Upper lobe of right lung (tissue), 1 donor: ENCODE measurements around the gene TTBK1. TPM values are rescaled to one million over a fixed set of nuclear protein-coding genes. Genes with fewer than 3 reads are reported as not detected.
A peak's percentile ranks its signal among the peaks of the same experiment; 100 is the strongest.

Source experiments
- ATAC-seq: fragments of 200-7000 bp; cut with Tn5 transposase; one replicate; pipeline ENCODE4 v1.9.1; 2020; ENCODE audit warnings: mild to moderate bottlenecking, moderate library complexity
- DNase-seq: peaks from one replicate; pipeline ENCODE4 v3.0.0-alpha.2; 2020
- H3K27ac ChIP-seq: fragments of 200-600 bp; one replicate; pipeline ENCODE4 v1.8.0; 2022
- H3K27me3 ChIP-seq: fragments of 200-600 bp; one replicate; pipeline ENCODE4 v1.8.0; 2022; ENCODE audit warnings: mild to moderate bottlenecking
- H3K36me3 ChIP-seq: fragments of 200-600 bp; one replicate; pipeline ENCODE4 v1.8.0; 2022
- H3K4me1 ChIP-seq: fragments of 200-600 bp; one replicate; pipeline ENCODE4 v1.8.0; 2022
- H3K4me3 ChIP-seq: fragments of 200-600 bp; one replicate; pipeline ENCODE4 v1.8.0; 2022; ENCODE audit warnings: mild to moderate bottlenecking
- H3K9me3 ChIP-seq: fragments of 200-600 bp; one replicate; pipeline ENCODE4 v1.8.0; 2022
- intact Hi-C: fragments of 100-400 bp; cut with DNase I; formaldehyde crosslinking; loops from one replicate; pipeline ENCODE4 v1.11.0; 2022
- total RNA-seq: library from RNA; stranded (reverse); fragmentation: NEBNext Ultra II Directional; extraction: Animal tissue kit (Norgen Biotek cat#: 25700); gene quantifications from one replicate; pipeline ENCODE4 v1.2.1, GENCODE V29; 2021
- TF ChIP-seq, protein P1 (sequence below): fragments of 200-600 bp; IDR thresholded peaks from one replicate; pipeline ENCODE4 v1.8.0; 2022; ENCODE audit warnings: antibody characterized with exemption
- donor health status: DM: no; HTN: yes; CAD: no; lungs with severe emphysema.

Gene TTBK1
- total RNA-seq, 1 donor from 2014 or later = 0.17 TPM

DNA sequence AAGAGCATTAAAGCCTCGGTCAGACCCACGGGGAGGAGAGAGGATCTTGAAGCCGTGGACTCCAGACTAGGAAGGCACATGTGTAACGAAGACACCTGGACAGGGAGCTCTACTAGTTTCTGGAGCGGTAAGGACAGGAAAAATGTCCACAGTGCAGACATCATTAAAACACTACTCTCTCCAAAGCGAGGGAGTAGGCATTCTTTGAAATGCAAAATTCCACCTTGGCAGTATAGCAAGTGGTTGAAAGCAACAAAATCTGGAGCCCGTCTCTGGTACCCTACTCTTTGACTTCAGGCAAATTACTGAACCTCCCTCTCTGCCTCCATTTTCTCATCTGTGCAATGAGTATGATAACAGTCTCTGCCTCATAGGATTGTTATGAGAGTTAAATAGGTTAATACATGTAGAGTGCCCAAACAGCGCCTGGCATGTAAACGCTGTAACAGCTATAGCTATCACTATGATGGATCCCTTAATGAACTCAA is 65.8 kb downstream of the TTBK1 start:
- ATAC-seq (no peak), DNase-seq (no peak)
- peak overlapping the region; percentile 36 for H3K4me3 ChIP-seq
- H3K36me3 ChIP-seq = no peaks in the 10 kb centered on the region
- H3K9me3 ChIP-seq = no peaks in the 10 kb centered on the region
- TF ChIP-seq, protein P1, sequence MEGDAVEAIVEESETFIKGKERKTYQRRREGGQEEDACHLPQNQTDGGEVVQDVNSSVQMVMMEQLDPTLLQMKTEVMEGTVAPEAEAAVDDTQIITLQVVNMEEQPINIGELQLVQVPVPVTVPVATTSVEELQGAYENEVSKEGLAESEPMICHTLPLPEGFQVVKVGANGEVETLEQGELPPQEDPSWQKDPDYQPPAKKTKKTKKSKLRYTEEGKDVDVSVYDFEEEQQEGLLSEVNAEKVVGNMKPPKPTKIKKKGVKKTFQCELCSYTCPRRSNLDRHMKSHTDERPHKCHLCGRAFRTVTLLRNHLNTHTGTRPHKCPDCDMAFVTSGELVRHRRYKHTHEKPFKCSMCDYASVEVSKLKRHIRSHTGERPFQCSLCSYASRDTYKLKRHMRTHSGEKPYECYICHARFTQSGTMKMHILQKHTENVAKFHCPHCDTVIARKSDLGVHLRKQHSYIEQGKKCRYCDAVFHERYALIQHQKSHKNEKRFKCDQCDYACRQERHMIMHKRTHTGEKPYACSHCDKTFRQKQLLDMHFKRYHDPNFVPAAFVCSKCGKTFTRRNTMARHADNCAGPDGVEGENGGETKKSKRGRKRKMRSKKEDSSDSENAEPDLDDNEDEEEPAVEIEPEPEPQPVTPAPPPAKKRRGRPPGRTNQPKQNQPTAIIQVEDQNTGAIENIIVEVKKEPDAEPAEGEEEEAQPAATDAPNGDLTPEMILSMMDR = no peak
- H3K27me3 ChIP-seq = no peaks in the 10 kb centered on the region
- H3K4me1 ChIP-seq = peaks cover 15% of the 10 kb centered on the region
- H3K27ac ChIP-seq = no peak overlapping the region
- intact Hi-C loops = no loop called here

GRCh38 chr6:43310134-43310533 is 66.9 kb downstream of the TTBK1 start:
- H3K4me1 ChIP-seq = peaks cover 15% of the 10 kb centered on the region
- H3K9me3 ChIP-seq = no peaks in the 10 kb centered on the region
- H3K4me3 ChIP-seq = no peak overlapping the region
- DNase-seq (no peak), ATAC-seq (no peak)
- H3K27me3 ChIP-seq = no peaks in the 10 kb centered on the region
- no peak overlapping the region for H3K27ac ChIP-seq
- no peaks in the 10 kb centered on the region for H3K36me3 ChIP-seq
- intact Hi-C loops = no loop called here
- TF ChIP-seq, protein P1 = no peak

GRCh38 chr6:43310624-43311023 is 67.3 kb downstream of the TTBK1 start:
- DNase-seq (no peak), ATAC-seq (no peak)
- Histone ChIP-seq H3K27ac (no peak overlapping the region), H3K4me3 (no peak overlapping the region), H3K27me3 (no peaks in the 10 kb centered on the region), H3K36me3 (no peaks in the 10 kb centered on the region), H3K4me1 (peaks cover 15% of the 10 kb centered on the region), H3K9me3 (no peaks in the 10 kb centered on the region)
- TF ChIP-seq, protein P1 = no peak
- intact Hi-C loops = no loop called here

DNA sequence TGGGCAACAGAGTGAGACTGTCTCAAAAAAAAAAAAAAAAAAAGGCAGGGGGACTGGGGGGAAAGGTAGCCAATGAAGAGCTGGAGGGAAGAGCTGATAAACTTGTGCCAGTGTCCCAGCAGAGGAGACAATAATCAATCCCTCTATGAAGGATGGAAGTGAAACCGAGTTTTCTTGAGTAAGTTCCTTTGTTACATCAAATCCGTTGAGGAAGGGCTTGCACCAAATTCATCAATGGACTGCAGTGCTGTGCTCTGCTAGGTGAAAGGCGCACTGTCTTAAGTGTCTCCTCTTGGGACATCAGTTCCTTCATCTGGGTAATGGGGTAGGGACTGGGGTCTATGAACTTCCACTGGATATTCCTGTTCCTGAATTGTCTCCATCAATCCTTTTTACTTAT is 68.4 kb downstream of the TTBK1 start:
- DNase-seq (no peak), ATAC-seq (peak; percentile 27)
- H3K27me3 ChIP-seq = no peaks in the 10 kb centered on the region
- no peak overlapping the region for H3K27ac ChIP-seq
- H3K36me3 ChIP-seq = no peaks in the 10 kb centered on the region
- peaks cover 15% of the 10 kb centered on the region for H3K4me1 ChIP-seq
- TF ChIP-seq, protein P1 = no peak
- no peaks in the 10 kb centered on the region for H3K9me3 ChIP-seq
- H3K4me3 ChIP-seq = no peak overlapping the region
- intact Hi-C loops = no loop called here

DNA sequence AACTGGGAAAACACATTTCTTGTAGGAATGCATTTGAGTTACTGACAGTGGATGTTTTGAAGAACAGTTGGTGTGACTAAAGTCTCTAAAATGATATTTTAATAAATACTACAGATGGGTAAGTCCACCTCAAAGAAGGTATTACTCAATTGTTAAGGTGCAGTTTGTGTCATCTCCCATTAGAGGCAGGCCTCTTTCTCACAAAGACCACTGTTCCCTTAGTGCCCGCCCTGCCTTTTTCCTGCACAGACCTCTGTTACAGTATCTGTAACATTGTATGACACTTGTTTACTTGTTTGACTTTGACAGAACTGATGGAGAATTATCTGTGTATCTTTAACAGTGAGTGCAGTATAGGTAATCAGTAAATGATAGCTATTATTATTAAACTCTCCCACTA is 70.5 kb downstream of the TTBK1 start:
- DNase-seq (no peak), ATAC-seq (no peak)
- no peaks in the 10 kb centered on the region for H3K27me3 ChIP-seq
- TF ChIP-seq, protein P1 = no peak
- H3K9me3 ChIP-seq = no peaks in the 10 kb centered on the region
- intact Hi-C loops = no loop called here
- H3K4me3 ChIP-seq = no peak overlapping the region
- H3K36me3 ChIP-seq = no peaks in the 10 kb centered on the region
- H3K27ac ChIP-seq = no peak overlapping the region
- H3K4me1 ChIP-seq = peaks cover 7% of the 10 kb centered on the region

GRCh38 chr6:43318011-43318410 is 74.7 kb downstream of the TTBK1 start:
- TF ChIP-seq, protein P1 = no peak
- Histone ChIP-seq H3K36me3 (no peaks in the 10 kb centered on the region), H3K27ac (no peak overlapping the region), H3K27me3 (no peaks in the 10 kb centered on the region), H3K4me1 (peaks cover 2% of the 10 kb centered on the region), H3K4me3 (no peak overlapping the region), H3K9me3 (no peaks in the 10 kb centered on the region)
- intact Hi-C loops = no loop called here
- no peak for DNase-seq
- ATAC-seq = no peak
